Activated B cell treated with CpG ODN at 0.5 μM for 24 hours (primary cell): ENCODE measurements around the gene ABHD17B. TPM values are rescaled to one million over a fixed set of nuclear protein-coding genes. Genes with fewer than 3 reads are reported as not detected.
"Not testable (repeated sequence)": the region's sequence is repeated elsewhere in the genome, so short reads cannot be mapped to it uniquely, and the experiment has no call there.

ENCODE experiments used
- ATAC-seq: fragments of 200-7000 bp; cut with Tn5 transposase; one replicate; pipeline ENCODE4 v1.10.0; 2021; ENCODE audit warnings: low read depth, mild to moderate bottlenecking, moderate library complexity
- CTCF ChIA-PET: fragments of 350-600 bp; sonication (Branson Sonifier 250); formaldehyde crosslinking; loops from one replicate; lab custom pipeline; 2021; ENCODE audit warnings: antibody characterized with exemption; lab: Charles Lee
- POLR2A ChIA-PET: fragments of 350-600 bp; sonication (Branson Sonifier 250); formaldehyde crosslinking; loops from one replicate; lab custom pipeline; 2021; ENCODE audit warnings: antibody characterized with exemption; lab: Charles Lee
- DNase-seq: peaks from one replicate; pipeline ENCODE4 v3.0.0; 2022
- H3K27ac Mint-ChIP-seq: one replicate; pipeline ENCODE4 v1.8.0; 2020; ENCODE audit warnings: mixed read lengths
- H3K27me3 Mint-ChIP-seq: one replicate; pipeline ENCODE4 v1.8.0; 2021; ENCODE audit warnings: mixed read lengths
- H3K36me3 Mint-ChIP-seq: one replicate; pipeline ENCODE4 v1.8.0; 2021; ENCODE audit warnings: low read depth, mixed read lengths
- H3K4me1 Mint-ChIP-seq: one replicate; pipeline ENCODE4 v1.8.0; 2021; ENCODE audit warnings: mixed read lengths
- H3K4me3 Mint-ChIP-seq: one replicate; pipeline ENCODE4 v1.8.0; 2020; ENCODE audit warnings: mild to moderate bottlenecking, mixed read lengths
- H3K9me3 Mint-ChIP-seq: one replicate; pipeline ENCODE4 v1.8.0; 2020; ENCODE audit warnings: mixed read lengths
- intact Hi-C: fragments of 100-400 bp; cut with micrococcal nuclease; formaldehyde crosslinking; loops from one replicate; pipeline ENCODE4 v1.15.1; 2024
- total RNA-seq: library from RNA; stranded (reverse); gene quantifications from 2 replicates; pipeline ENCODE4 v1.2.3, GENCODE V29; 2022
- TF ChIP-seq, protein P1 (sequence below): fragments of 200-600 bp; IDR thresholded peaks from one replicate; pipeline ENCODE4 v1.8.0; 2022; ENCODE audit warnings: antibody characterized with exemption, mild to moderate bottlenecking

Gene ABHD17B
- total RNA-seq = 17.0 and 18.6 TPM in 2 replicates

DNA sequence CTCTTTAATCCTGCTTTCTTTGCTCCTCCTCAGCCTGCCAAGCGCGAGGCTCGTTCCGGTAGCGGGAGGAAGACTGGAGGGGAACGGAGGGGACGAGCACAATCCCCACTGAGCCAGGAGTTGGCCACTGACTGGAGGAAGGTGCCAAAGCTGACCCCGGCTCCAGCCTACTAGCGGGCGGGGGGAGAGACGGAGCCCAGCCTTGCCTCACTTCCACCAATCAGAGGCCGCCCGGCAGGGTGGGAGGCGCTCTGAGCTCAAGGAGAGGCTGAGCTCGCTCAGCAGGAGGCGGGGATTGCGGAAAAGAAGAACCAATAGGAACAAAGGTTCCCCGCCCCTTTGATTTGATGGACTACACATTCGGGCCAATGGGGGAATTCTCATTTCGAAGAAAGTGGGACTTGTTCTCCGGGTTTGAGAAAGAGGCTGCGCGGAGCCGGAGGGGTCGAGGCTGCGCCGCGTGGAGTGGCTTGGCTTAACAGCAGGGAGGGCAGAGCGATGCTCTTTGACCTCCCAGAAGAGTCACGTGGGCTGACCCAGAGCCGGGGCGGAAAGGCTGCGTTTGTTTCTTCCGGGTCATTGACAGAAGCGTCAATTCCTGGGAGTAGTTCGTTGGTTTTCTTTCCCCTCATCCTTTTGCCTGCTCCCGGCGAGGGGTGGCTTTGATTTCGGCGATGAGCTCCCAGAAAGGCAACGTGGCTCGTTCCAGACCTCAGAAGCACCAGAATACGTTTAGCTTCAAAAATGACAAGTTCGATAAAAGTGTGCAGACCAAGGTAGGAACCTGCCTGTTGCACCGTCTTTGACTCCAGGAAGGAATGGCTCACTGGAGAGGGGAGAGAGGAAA lies at the start of gene ABHD17B, which contains the start of gene C9orf85:
Gene ABHD17B, minus strand, starts transcription at position 133 of the 847 bp plus-strand sequence. CDS start 36,113 bp downstream, outside the sequence.
Gene C9orf85, plus strand, starts transcription at position 579 of the 847 bp plus-strand sequence. Its CDS starts 96 bp downstream, at position 675.
- Mint-ChIP-seq H3K4me1 (peaks cover 69% of the 10 kb centered on the region), H3K27me3 (no peaks in the 10 kb centered on the region), H3K4me3 (peak within 1 kb of the TSS; percentile 100), H3K27ac (peak within 1 kb of the TSS; percentile 98), H3K36me3 (peaks cover 19% of the 10 kb centered on the region), H3K9me3 (no peaks in the 10 kb centered on the region)
- DNase-seq (peak; percentile 89), ATAC-seq (peak; percentile 91)
- ChIA-PET CTCF (interaction anchor here (1.0 to 1.4 kb wide), 2 partner anchors 93 to 104 kb away, joined by 3 to 5 read pairs; no protein-coding TSS in a partner anchor), POLR2A (interaction anchor here (0.7 to 4.3 kb wide), 21 partner anchors 10 to 1493 kb away, joined by 3 to 38 read pairs (median 6); partner anchors contain the start of genes CEMIP2 and ZFAND5)
- TF ChIP-seq, protein P1, sequence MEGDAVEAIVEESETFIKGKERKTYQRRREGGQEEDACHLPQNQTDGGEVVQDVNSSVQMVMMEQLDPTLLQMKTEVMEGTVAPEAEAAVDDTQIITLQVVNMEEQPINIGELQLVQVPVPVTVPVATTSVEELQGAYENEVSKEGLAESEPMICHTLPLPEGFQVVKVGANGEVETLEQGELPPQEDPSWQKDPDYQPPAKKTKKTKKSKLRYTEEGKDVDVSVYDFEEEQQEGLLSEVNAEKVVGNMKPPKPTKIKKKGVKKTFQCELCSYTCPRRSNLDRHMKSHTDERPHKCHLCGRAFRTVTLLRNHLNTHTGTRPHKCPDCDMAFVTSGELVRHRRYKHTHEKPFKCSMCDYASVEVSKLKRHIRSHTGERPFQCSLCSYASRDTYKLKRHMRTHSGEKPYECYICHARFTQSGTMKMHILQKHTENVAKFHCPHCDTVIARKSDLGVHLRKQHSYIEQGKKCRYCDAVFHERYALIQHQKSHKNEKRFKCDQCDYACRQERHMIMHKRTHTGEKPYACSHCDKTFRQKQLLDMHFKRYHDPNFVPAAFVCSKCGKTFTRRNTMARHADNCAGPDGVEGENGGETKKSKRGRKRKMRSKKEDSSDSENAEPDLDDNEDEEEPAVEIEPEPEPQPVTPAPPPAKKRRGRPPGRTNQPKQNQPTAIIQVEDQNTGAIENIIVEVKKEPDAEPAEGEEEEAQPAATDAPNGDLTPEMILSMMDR = no peak
- intact Hi-C loops = loop anchor here (1.0 to 5.0 kb wide), 13 partner anchors 8 to 1650 kb away; partner anchors contain the start of genes KLF9 and ZFAND5

DNA sequence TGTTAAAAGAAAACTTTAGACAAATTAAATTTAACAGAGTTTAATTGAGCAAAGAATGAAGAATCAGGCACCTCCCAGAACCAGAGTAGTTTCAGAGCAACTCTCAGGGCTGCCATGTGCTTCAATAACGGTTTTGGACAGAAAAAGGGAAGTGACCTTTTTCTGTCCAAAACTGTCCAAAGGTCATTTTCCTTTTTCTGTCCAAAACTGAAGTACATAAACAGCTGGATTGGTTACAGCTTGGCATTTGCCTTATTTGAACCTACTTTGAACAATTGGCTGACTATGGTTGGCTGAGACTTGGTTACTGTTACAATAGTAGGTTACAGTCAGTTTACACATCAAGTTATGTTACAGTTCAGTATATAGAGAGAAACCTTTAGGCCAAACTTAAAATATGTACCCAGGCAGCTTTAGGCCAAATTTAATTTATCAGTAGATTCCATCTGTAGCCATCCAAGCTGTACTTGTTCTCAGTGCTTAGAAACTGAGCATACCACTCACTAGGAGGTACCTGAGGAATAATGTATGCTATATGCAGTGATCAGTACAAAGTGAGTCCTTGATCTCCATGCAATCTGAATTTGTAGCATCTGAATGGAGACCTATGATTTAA lies 44.4 kb upstream of the ABHD17B start:
- POLR2A ChIA-PET = no interaction called here

DNA sequence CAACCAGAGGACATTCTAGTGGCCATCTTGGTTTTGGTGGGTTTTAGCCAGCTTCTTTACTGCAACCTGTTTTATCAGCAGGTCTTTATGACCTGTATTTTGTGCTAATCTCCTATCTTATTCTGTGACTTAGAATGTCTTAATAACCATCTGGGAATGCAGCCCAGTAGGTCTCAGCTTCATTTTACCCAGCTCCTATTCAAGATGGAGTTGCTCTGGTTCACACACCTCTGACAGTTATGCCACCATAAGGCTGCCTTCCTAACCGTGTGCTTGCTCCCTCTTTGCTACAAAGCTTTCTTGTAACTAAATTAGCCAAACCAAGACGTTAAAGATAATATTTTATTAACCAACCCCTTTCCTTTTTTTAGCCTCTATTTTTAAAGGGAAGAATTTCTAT lies 43.7 kb upstream of the ABHD17B start:
- DNase-seq, POLR2A ChIA-PET, H3K4me1 Mint-ChIP-seq, H3K27ac Mint-ChIP-seq, H3K9me3 Mint-ChIP-seq, ATAC-seq, H3K27me3 Mint-ChIP-seq, H3K4me3 Mint-ChIP-seq, CTCF ChIA-PET, intact Hi-C loops: not testable (repeated sequence)
- peaks cover 41% of the 10 kb centered on the region for H3K36me3 Mint-ChIP-seq

More for the DNA sequence above, 44.4 kb upstream of the ABHD17B start:
- no peaks in the 10 kb centered on the region for H3K4me1 Mint-ChIP-seq
- CTCF ChIA-PET = no interaction called here
- H3K27ac Mint-ChIP-seq = no peak overlapping the region
- H3K27me3 Mint-ChIP-seq = no peaks in the 10 kb centered on the region
- TF ChIP-seq, protein P1 = no peak
- intact Hi-C loops = no loop called here
- DNase-seq (no peak), ATAC-seq (no peak)
- H3K36me3 Mint-ChIP-seq = peaks cover 40% of the 10 kb centered on the region
- H3K9me3 Mint-ChIP-seq = no peaks in the 10 kb centered on the region
- no peak overlapping the region for H3K4me3 Mint-ChIP-seq

DNA sequence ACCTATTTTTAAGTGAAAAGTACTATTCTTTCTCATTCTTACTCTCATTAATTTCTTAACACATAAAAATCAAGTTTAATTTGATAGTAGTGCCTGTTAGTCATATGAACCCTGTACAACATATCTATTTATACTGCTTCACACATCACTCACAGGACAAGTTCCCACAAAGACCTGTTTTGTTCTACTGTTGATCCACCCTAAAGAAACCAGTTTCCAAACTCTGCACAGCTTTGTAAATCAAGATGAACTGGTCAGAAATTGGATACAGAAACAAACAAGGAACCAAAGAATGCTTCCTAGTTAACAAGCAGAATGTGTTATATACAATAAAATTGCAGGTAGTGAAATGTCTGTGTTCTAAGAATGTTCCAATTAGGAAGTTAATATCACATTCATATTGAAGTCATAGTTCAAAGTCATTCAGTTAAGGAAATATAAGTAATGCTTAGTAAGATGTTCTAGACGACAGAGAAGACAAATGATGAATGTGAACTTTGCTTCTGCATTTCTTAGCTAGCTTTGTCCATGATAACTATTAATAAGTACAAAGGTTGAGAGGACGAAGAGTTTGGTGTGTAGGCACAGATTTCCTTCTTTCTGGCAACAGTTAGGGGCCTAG lies 33.9 kb upstream of the ABHD17B start:
- no peak for DNase-seq
- no peak for ATAC-seq
- ChIA-PET POLR2A (no interaction called here), CTCF (no interaction called here)
- intact Hi-C loops = no loop called here
- no peak overlapping the region for H3K4me3 Mint-ChIP-seq
- no peaks in the 10 kb centered on the region for H3K27me3 Mint-ChIP-seq
- H3K36me3 Mint-ChIP-seq = peaks cover 24% of the 10 kb centered on the region
- no peak overlapping the region for H3K27ac Mint-ChIP-seq
- no peaks in the 10 kb centered on the region for H3K9me3 Mint-ChIP-seq
- TF ChIP-seq, protein P1 = no peak
- H3K4me1 Mint-ChIP-seq = no peaks in the 10 kb centered on the region

DNA sequence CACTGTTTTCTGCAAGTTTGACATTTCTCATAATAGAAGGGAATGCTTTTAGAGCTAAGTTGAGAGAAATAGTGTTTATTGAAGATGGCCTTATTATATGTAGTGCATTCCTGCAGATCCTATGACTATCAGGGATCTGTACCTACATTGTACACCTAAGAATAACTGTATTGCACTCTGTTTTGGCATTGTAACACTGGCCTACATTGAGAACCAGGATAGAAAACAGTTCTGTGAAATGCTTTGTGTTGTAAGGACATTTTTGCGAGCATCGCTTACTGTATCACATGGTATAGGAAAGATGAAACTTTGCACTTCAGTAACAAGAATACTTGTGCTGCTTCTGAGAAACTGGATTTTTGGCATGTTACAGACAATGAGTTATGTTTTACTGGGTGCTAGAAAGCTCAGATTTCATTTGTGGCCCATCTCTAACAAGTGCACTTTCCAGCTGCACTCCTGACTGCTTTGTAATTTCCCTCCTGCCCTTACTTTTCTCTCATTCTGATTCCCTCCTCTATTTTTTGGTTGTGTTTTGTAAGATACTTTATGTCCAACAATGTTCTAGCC lies 31.1 kb upstream of the ABHD17B start:
- Mint-ChIP-seq H3K9me3 (no peaks in the 10 kb centered on the region), H3K27ac (no peak overlapping the region), H3K27me3 (no peaks in the 10 kb centered on the region), H3K4me3 (no peak overlapping the region), H3K4me1 (peaks cover 6% of the 10 kb centered on the region), H3K36me3 (peaks cover 7% of the 10 kb centered on the region)
- ATAC-seq (no peak), DNase-seq (no peak)
- TF ChIP-seq, protein P1 = no peak
- ChIA-PET POLR2A (no interaction called here), CTCF (no interaction called here)
- intact Hi-C loops = no loop called here
